ENCODE results near the gene CDC42SE1. TPM values are rescaled to one million over a fixed set of nuclear protein-coding genes. Genes with fewer than 3 reads are reported as not detected.

CDC42SE1 gene
- total RNA-seq, 1 experiment from 2014 or later: 76.3 TPM

DNA sequence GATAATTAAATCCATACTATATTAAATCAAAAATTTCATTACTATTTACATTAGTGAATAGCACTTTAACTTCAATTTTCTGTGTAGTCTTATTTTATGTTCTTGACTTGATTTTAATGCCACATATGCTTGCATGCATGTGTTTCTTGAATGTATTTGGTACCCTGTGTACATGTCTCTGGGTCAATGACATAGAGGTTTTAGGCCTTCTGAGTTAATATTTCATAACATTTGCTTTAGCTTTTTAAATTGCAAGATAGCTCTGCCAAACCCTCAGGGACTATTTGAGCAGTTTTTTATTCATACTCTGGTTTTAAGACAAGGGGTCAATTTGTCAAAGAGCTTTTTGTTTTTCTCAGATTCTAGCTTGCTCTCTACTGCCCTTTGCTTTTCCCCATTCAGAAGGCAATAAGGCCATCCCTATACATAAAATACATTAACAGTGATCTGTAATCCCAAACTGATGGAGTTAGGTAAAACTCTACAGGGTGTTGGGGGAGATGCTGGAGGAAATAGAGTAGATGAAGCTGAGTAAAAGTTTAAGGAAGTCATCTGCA is 5.7 kb upstream of the CDC42SE1 start:
- Mint-ChIP-seq H3K27me3 (ENCODE audit: low read depth) (no peaks in the 10 kb centered on the region), H3K27ac (peak overlapping the region; percentile 6; the same call in 1 of the 2 replicates), H3K36me3 (peaks cover 19% of the 10 kb centered on the region), H3K4me1 (peaks cover 31% of the 10 kb centered on the region), H3K9me3 (no peaks in the 10 kb centered on the region), H3K4me3 (no peak overlapping the region)
- DNase-seq (ENCODE audit: low spot score): no peak
- no peak for ATAC-seq
- POLR2A ChIA-PET: interaction anchor here (1.4 kb wide), 1 partner anchor 17 kb away, joined by 4 read pairs; no protein-coding TSS in a partner anchor
- TF ChIP-seq, protein P1, sequence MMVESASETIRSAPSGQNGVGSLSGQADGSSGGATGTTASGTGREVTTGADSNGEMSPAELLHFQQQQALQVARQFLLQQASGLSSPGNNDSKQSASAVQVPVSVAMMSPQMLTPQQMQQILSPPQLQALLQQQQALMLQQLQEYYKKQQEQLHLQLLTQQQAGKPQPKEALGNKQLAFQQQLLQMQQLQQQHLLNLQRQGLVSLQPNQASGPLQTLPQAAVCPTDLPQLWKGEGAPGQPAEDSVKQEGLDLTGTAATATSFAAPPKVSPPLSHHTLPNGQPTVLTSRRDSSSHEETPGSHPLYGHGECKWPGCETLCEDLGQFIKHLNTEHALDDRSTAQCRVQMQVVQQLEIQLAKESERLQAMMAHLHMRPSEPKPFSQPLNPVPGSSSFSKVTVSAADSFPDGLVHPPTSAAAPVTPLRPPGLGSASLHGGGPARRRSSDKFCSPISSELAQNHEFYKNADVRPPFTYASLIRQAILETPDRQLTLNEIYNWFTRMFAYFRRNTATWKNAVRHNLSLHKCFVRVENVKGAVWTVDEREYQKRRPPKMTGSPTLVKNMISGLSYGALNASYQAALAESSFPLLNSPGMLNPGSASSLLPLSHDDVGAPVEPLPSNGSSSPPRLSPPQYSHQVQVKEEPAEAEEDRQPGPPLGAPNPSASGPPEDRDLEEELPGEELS (CRISPR knock-in tag; IDR thresholded peaks at IDR 0.05): no peak
- TF ChIP-seq NR2C2 (CRISPR knock-in tag; IDR thresholded peaks at IDR 0.05) (no peak), ZNF263 (CRISPR knock-in tag; IDR thresholded peaks at IDR 0.05; ENCODE audit: low read depth) (no peak), MXD4 (CRISPR knock-in tag; IDR thresholded peaks at IDR 0.05; ENCODE audit: borderline replicate concordance) (no peak), ELF4 (CRISPR knock-in tag; IDR thresholded peaks at IDR 0.05; ENCODE audit: low read depth) (no peak), OVOL2 (CRISPR knock-in tag; IDR thresholded peaks at IDR 0.05; ENCODE audit: borderline replicate concordance) (no peak), TEAD4 (CRISPR knock-in tag; IDR thresholded peaks at IDR 0.05) (no peak), CBFB (CRISPR knock-in tag; IDR thresholded peaks at IDR 0.05; ENCODE audit: low read depth) (no peak), ZNF423 (CRISPR knock-in tag; IDR thresholded peaks at IDR 0.05) (no peak), ETV6 (CRISPR knock-in tag; IDR thresholded peaks at IDR 0.05) (no peak), NFE2L1 (CRISPR knock-in tag; IDR thresholded peaks at IDR 0.05) (no peak)
- TF ChIP-seq, protein P2, sequence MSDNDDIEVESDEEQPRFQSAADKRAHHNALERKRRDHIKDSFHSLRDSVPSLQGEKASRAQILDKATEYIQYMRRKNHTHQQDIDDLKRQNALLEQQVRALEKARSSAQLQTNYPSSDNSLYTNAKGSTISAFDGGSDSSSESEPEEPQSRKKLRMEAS (CRISPR knock-in tag; IDR thresholded peaks at IDR 0.05): no peak
- TF ChIP-seq, protein P3, sequence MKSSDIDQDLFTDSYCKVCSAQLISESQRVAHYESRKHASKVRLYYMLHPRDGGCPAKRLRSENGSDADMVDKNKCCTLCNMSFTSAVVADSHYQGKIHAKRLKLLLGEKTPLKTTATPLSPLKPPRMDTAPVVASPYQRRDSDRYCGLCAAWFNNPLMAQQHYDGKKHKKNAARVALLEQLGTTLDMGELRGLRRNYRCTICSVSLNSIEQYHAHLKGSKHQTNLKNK (CRISPR knock-in tag; IDR thresholded peaks at IDR 0.05): no peak
- TF ChIP-seq, protein P4, sequence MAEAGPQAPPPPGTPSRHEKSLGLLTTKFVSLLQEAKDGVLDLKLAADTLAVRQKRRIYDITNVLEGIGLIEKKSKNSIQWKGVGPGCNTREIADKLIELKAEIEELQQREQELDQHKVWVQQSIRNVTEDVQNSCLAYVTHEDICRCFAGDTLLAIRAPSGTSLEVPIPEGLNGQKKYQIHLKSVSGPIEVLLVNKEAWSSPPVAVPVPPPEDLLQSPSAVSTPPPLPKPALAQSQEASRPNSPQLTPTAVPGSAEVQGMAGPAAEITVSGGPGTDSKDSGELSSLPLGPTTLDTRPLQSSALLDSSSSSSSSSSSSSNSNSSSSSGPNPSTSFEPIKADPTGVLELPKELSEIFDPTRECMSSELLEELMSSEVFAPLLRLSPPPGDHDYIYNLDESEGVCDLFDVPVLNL (CRISPR knock-in tag; IDR thresholded peaks at IDR 0.05; ENCODE audit: borderline replicate concordance, low read depth): no peak
- TF ChIP-seq, protein P5, sequence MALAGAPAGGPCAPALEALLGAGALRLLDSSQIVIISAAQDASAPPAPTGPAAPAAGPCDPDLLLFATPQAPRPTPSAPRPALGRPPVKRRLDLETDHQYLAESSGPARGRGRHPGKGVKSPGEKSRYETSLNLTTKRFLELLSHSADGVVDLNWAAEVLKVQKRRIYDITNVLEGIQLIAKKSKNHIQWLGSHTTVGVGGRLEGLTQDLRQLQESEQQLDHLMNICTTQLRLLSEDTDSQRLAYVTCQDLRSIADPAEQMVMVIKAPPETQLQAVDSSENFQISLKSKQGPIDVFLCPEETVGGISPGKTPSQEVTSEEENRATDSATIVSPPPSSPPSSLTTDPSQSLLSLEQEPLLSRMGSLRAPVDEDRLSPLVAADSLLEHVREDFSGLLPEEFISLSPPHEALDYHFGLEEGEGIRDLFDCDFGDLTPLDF (CRISPR knock-in tag; IDR thresholded peaks at IDR 0.05): no peak
- TF ChIP-seq, protein P6, sequence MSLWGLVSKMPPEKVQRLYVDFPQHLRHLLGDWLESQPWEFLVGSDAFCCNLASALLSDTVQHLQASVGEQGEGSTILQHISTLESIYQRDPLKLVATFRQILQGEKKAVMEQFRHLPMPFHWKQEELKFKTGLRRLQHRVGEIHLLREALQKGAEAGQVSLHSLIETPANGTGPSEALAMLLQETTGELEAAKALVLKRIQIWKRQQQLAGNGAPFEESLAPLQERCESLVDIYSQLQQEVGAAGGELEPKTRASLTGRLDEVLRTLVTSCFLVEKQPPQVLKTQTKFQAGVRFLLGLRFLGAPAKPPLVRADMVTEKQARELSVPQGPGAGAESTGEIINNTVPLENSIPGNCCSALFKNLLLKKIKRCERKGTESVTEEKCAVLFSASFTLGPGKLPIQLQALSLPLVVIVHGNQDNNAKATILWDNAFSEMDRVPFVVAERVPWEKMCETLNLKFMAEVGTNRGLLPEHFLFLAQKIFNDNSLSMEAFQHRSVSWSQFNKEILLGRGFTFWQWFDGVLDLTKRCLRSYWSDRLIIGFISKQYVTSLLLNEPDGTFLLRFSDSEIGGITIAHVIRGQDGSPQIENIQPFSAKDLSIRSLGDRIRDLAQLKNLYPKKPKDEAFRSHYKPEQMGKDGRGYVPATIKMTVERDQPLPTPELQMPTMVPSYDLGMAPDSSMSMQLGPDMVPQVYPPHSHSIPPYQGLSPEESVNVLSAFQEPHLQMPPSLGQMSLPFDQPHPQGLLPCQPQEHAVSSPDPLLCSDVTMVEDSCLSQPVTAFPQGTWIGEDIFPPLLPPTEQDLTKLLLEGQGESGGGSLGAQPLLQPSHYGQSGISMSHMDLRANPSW (CRISPR knock-in tag; conservative IDR thresholded peaks at IDR 0.05; ENCODE audit: low read depth): no peak
- TF ChIP-seq, protein P7, sequence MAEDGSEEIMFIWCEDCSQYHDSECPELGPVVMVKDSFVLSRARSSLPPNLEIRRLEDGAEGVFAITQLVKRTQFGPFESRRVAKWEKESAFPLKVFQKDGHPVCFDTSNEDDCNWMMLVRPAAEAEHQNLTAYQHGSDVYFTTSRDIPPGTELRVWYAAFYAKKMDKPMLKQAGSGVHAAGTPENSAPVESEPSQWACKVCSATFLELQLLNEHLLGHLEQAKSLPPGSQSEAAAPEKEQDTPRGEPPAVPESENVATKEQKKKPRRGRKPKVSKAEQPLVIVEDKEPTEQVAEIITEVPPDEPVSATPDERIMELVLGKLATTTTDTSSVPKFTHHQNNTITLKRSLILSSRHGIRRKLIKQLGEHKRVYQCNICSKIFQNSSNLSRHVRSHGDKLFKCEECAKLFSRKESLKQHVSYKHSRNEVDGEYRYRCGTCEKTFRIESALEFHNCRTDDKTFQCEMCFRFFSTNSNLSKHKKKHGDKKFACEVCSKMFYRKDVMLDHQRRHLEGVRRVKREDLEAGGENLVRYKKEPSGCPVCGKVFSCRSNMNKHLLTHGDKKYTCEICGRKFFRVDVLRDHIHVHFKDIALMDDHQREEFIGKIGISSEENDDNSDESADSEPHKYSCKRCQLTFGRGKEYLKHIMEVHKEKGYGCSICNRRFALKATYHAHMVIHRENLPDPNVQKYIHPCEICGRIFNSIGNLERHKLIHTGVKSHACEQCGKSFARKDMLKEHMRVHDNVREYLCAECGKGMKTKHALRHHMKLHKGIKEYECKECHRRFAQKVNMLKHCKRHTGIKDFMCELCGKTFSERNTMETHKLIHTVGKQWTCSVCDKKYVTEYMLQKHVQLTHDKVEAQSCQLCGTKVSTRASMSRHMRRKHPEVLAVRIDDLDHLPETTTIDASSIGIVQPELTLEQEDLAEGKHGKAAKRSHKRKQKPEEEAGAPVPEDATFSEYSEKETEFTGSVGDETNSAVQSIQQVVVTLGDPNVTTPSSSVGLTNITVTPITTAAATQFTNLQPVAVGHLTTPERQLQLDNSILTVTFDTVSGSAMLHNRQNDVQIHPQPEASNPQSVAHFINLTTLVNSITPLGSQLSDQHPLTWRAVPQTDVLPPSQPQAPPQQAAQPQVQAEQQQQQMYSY (CRISPR knock-in tag; IDR thresholded peaks at IDR 0.05): no peak
- TF ChIP-seq, protein P8, sequence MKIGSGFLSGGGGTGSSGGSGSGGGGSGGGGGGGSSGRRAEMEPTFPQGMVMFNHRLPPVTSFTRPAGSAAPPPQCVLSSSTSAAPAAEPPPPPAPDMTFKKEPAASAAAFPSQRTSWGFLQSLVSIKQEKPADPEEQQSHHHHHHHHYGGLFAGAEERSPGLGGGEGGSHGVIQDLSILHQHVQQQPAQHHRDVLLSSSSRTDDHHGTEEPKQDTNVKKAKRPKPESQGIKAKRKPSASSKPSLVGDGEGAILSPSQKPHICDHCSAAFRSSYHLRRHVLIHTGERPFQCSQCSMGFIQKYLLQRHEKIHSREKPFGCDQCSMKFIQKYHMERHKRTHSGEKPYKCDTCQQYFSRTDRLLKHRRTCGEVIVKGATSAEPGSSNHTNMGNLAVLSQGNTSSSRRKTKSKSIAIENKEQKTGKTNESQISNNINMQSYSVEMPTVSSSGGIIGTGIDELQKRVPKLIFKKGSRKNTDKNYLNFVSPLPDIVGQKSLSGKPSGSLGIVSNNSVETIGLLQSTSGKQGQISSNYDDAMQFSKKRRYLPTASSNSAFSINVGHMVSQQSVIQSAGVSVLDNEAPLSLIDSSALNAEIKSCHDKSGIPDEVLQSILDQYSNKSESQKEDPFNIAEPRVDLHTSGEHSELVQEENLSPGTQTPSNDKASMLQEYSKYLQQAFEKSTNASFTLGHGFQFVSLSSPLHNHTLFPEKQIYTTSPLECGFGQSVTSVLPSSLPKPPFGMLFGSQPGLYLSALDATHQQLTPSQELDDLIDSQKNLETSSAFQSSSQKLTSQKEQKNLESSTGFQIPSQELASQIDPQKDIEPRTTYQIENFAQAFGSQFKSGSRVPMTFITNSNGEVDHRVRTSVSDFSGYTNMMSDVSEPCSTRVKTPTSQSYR (CRISPR knock-in tag; IDR thresholded peaks at IDR 0.05): no peak
- TF ChIP-seq, protein P9, sequence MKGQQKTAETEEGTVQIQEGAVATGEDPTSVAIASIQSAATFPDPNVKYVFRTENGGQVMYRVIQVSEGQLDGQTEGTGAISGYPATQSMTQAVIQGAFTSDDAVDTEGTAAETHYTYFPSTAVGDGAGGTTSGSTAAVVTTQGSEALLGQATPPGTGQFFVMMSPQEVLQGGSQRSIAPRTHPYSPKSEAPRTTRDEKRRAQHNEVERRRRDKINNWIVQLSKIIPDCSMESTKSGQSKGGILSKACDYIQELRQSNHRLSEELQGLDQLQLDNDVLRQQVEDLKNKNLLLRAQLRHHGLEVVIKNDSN (CRISPR knock-in tag; IDR thresholded peaks at IDR 0.05): no peak
- CTCF ChIA-PET: interaction anchor here (1.1 to 1.2 kb wide), 2 partner anchors 17 to 35 kb away, joined by 3 read pairs; no protein-coding TSS in a partner anchor

Measured in WTC11 (cell line).